HCT116 (cell line): Measurements from ENCODE around the gene AATF. TPM values are rescaled to one million over a fixed set of nuclear protein-coding genes. Genes with fewer than 3 reads are reported as not detected.

Experiments
- ATAC-seq: fragments of 200-7000 bp; cut with Tn5 transposase; 2 replicates; pipeline ENCODE4 v1.9.1; 2020; ENCODE audit warnings: mild to moderate bottlenecking, moderate library complexity
- BruUV-seq: library from RNA; stranded (reverse); fragments of 400-500 nt; replicated peaks from 2 replicates; lab custom pipeline; 2021; lab: Mats Ljungman, UMichigan
- CTCF ChIA-PET: fragments of 300-600 bp; sonication (Branson Sonifier 250); formaldehyde crosslinking; loops from one replicate; lab custom pipeline; 2021; ENCODE audit warnings: antibody characterized with exemption; lab: Charles Lee
- POLR2A ChIA-PET: fragments of 300-600, 350-600 bp; sonication (Branson Sonifier 250); formaldehyde crosslinking; loops from one replicate; lab custom pipeline; 2021; ENCODE audit warnings: antibody characterized with exemption; lab: Charles Lee
- RAD21 ChIA-PET, 2 experiments: fragments of 300-600 bp; sonication (Branson Sonifier 250); formaldehyde crosslinking; loops; one replicate each; lab custom pipeline; 2023; ENCODE audit warnings: low total read pairs in 2 of 2; ENCODE audit not compliant: uncharacterized antibody in 2 of 2, unreplicated experiment in 2 of 2, low non-redundant PET in 1 of 2; lab: Charles Lee
- DNase-seq: peaks from one replicate; pipeline ENCODE4 v3.0.0-alpha.2; 2010; ENCODE audit warnings: low read depth, low spot score
- H2AFZ ChIP-seq: fragments of 200-600 bp; shearing (Covaris generic), sonication (generic); 2 replicates; pipeline ENCODE4 v1.6.1; 2017; ENCODE audit warnings: low read depth, mixed run types, mixed read lengths, antibody characterized with exemption, low read length; ENCODE audit not compliant: poor library complexity, severe bottlenecking
- H3K27ac ChIP-seq: 2 replicates; pipeline ENCODE4 v1.5.1; 2012; ENCODE audit warnings: low read depth, low read length
- H3K27me3 ChIP-seq: fragments of 200-600 bp; sonication (generic); 2 replicates; pipeline ENCODE4 v1.6.1; 2016; ENCODE audit warnings: mixed run types, low read length, mixed read lengths; ENCODE audit not compliant: insufficient read depth
- H3K36me3 ChIP-seq, 2 experiments: fragments of 200-500 bp in 1 of 2; fragments of 200-600 bp in 1 of 2; sonication (Bioruptor generic) in 1 of 2; sonication (generic) in 1 of 2; 2 replicates each; pipeline versions ENCODE4 v1.5.1 to v1.6.1; 2014 to 2016; ENCODE audit warnings: low read length in 2 of 2, inconsistent platforms in 1 of 2, mixed read lengths in 1 of 2, mixed run types in 1 of 2; ENCODE audit not compliant: insufficient read depth in 2 of 2, control insufficient read depth in 1 of 2
- H3K4me1 ChIP-seq, 2 experiments: fragments of 200-600 bp in 1 of 2; sonication (generic) in 1 of 2; 2 replicates each; pipeline versions ENCODE4 v1.5.1 to v1.6.1; 2012 to 2017; ENCODE audit warnings: low read length in 2 of 2, inconsistent platforms in 1 of 2, mild to moderate bottlenecking in 1 of 2, mixed read lengths in 1 of 2, mixed run types in 1 of 2, moderate library complexity in 1 of 2; ENCODE audit not compliant: insufficient read depth in 2 of 2, control insufficient read depth in 1 of 2
- H3K4me2 ChIP-seq: fragments of 200-600 bp; sonication (generic); 2 replicates; pipeline ENCODE4 v1.6.1; 2017; ENCODE audit warnings: mixed run types, low read length, mixed read lengths
- H3K4me3 ChIP-seq, 2 experiments: fragments of 200-600 bp in 1 of 2; sonication (generic) in 1 of 2; replicated peaks in 1 of 2; 2 replicates each; pipeline ENCODE4 v1.5.1; 2011 to 2016; ENCODE audit warnings: low read length in 2 of 2, control low read depth in 1 of 2, low read depth in 1 of 2, mild to moderate bottlenecking in 1 of 2, mixed read lengths in 1 of 2, mixed run types in 1 of 2
- H3K79me2 ChIP-seq: fragments of 200-600 bp; sonication (generic); 2 replicates; pipeline ENCODE4 v1.6.1; 2017; ENCODE audit warnings: mild to moderate bottlenecking, mixed run types, low read length, moderate library complexity, mixed read lengths; ENCODE audit not compliant: insufficient read depth
- H3K9ac ChIP-seq: fragments of 200-600 bp; sonication (generic); 2 replicates; pipeline ENCODE4 v1.6.1; 2016; ENCODE audit warnings: low read length, mixed read lengths
- H3K9me2 ChIP-seq: fragments of 200-600 bp; sonication (generic), shearing (Covaris generic); 2 replicates; pipeline ENCODE4 v1.6.1; 2017; ENCODE audit warnings: mixed run types, mild to moderate bottlenecking, moderate library complexity; ENCODE audit not compliant: insufficient read depth
- H3K9me3 ChIP-seq, 2 experiments: fragments of 200-500 bp in 1 of 2; fragments of 200-600 bp in 1 of 2; sonication (Bioruptor generic) in 1 of 2; sonication (generic) in 1 of 2; 2 replicates each; pipeline ENCODE4 v1.6.1; 2014 to 2017; ENCODE audit warnings: low read length in 2 of 2, mixed read lengths in 2 of 2, inconsistent platforms in 1 of 2, low read depth in 1 of 2, mild to moderate bottlenecking in 1 of 2, mixed run types in 1 of 2, moderate library complexity in 1 of 2; ENCODE audit not compliant: control insufficient read depth in 1 of 2, insufficient read depth in 1 of 2
- H4K20me1 ChIP-seq: fragments of 200-600 bp; sonication (generic), shearing (Covaris generic); 2 replicates; pipeline ENCODE4 v1.6.1; 2017; ENCODE audit warnings: mixed run types, mild to moderate bottlenecking, moderate library complexity; ENCODE audit not compliant: insufficient read depth
- EZH2 ChIP-seq: fragments of 200-600 bp; sonication (generic); IDR thresholded peaks from 2 replicates; pipeline ENCODE4 v1.6.1; 2017; ENCODE audit warnings: antibody characterized with exemption, mixed run types
- REST ChIP-seq: IDR thresholded peaks from 2 replicates; pipeline ENCODE4 v1.6.1; 2012; ENCODE audit warnings: low read depth
- intact Hi-C: fragments of 100-400 bp; cut with micrococcal nuclease; formaldehyde crosslinking; loops from 2 replicates; pipeline ENCODE4 v1.10.0; 2022
- total RNA-seq: library from RNA; stranded (reverse); gene quantifications from one replicate; pipeline ENCODE4 v1.2.1, GENCODE V29; 2021; ENCODE audit not compliant: unreplicated experiment

The AATF gene
- total RNA-seq, 1 experiment from 2014 or later = 105 TPM

GRCh38 chr17:37066322-37067255 lies 117.8 kb downstream of the AATF start:
- H3K27me3 ChIP-seq = no peaks in the 10 kb centered on the region
- no peaks in the 10 kb centered on the region for H3K79me2 ChIP-seq
- peaks cover 12 to 15% of the 10 kb centered on the region in 2 experiments for H3K4me1 ChIP-seq
- H4K20me1 ChIP-seq = no peaks in the 10 kb centered on the region
- no peak overlapping the region for H2AFZ ChIP-seq
- H3K9me2 ChIP-seq = no peaks in the 10 kb centered on the region
- H3K36me3 ChIP-seq = no peaks in the 10 kb centered on the region
- no peaks in the 10 kb centered on the region for H3K9me3 ChIP-seq
- ATAC-seq (no peak), DNase-seq (no peak)
- BruUV-seq = no TSS peak
- H3K27ac ChIP-seq = no peak overlapping the region
- ChIA-PET CTCF (interaction anchor here (2.2 kb wide), 1 partner anchor 19 kb away, joined by 7 read pairs; no protein-coding TSS in a partner anchor), RAD21 (no interaction called here), POLR2A (no interaction called here)
- H3K4me3 ChIP-seq = no peak overlapping the region
- TF ChIP-seq REST (no peak), EZH2 (no peak)
- no peak overlapping the region for H3K4me2 ChIP-seq
- intact Hi-C loops = no loop called here
- H3K9ac ChIP-seq = no peak overlapping the region
